ENCODE measurements around the gene CEP20.
"Not testable (repeated sequence)": the region's sequence is repeated elsewhere in the genome, so short reads cannot be mapped to it uniquely, and the experiment has no call there.

CEP20 gene

DNA sequence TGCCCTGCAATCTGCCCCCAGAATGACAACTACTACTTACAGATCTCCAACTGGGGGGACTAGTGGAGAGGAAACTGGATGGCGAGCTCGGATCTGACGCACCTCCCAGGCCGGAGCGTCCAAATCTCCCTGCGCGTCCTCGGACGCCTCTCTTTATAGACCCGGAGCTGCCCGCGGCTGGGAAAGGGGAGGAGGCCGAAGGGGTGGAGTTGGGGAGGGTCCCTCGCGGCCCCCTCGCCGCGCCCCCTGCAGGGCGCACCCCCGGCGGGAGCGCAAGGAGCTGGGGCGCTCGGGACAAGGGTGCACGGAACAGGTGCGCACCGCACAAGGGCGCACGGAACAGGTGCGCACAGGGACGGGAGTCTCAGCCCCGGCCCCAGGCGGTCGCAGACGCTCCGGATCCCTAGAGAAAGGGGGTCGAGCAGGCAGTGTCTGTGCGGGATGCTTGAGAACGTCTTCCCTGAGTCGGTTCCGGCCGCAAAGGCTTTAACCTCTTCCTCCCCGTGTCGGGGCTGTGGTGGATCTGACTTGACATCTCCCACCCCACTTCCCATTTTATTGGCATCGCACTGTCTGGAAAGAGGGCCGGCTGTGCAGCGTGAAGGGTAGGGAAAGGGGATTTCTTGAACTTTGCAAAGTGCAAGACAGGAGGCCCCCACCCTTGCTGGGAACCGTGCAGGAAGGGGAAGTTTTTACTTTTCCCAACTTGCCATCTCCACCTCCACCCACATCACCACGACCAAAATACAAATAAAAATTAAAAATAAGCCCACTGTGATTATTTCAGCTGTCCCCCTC is 31.3 kb downstream of the CEP20 start, which contains the start of gene MYH11:
Gene MYH11, minus strand, starts transcription at position 128 of the 798 bp plus-strand sequence. CDS start 18,776 bp downstream, outside the sequence.
- DNase-seq: no peak

DNA sequence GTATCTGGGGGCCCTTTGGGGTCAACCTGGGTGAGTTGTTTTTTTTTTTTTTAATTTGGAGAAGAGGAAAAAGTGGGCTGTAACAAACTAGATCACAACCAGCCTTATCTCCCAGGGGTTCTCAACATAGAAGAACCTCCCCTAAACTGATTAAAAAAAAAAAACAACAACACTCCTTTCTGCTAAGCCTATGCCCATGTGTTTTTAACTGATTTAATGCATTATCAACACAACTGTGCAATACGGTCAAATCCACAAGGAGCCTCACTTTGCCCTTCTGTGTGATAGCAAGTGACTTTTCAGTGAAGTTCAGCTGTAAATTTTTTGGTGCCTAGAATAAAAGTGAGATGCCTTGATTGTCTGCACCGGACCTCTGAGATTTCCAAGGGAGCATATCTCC is 32.2 kb downstream of the CEP20 start:
- no peak for DNase-seq

DNA sequence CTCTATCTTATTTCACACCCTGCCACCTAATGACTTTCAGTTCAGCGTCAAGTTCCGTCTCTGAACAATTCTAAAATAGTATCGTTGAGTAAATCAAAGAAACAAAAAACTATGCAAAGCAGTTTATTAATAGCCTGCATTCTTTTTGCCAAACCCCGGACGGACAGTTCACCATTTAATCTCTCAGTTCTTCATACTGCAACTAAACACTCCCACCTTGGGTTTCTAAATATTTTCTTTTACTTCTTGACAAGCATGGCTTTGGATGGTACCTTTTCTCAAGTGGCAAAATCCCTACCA is 32.7 kb downstream of the CEP20 start:
- DNase-seq: no peak

DNA sequence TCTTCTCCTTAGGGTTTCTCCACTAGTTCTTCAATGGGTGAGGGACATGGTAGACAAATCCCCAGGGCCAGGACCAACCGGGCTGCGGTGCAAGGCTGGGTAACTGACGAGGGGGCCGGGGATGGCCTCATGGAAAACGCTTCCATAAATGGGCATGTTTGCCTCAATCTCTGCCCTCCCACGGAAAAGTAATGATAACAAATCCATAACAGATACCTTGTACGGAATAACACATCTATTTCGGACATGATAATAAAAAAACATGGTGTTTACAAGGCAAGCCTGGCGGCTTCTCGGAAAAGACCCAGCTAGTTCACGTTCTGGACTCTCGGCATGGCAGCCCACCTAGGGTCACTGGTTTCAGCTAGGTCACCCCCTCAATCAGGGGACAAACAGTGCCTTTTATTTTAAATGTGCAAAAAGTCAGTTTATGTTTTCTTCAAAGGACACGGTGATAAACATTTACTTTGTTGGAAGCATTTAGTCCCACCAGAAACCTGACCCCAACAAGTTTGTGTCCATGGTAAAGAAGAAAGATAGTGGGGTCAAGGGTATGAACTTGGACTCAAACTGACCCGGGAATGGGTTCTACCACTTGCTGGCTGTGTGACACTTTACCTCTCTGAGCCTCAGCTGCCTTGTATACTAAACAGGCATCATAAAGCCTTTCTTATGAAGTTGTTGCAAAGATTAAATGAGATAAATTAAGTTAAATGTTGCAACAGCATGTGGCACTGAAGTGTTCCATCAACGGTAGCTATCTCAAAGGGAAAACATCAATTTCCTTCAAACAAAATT is 33.3 kb downstream of the CEP20 start:
- DNase-seq: no peak

DNA sequence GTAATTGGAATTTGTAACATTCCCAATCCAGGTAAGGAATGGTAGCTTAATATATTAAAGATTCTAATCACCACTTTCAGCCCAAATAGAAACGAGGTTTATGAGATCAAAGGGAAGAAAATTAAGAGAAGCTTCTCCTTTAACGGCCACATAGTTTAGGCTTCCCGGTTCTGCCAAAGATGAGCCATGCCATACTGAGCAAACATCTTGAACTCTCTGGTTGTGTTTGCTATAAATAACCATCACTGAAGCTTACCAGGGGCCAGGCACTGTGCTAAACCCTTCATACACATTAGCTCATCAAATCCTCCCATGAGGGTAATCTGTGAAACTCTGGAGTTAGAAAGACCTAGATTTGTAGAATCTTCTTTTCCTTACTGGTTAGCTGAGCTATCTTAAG is 34.3 kb downstream of the CEP20 start:
- no peak for DNase-seq

DNA sequence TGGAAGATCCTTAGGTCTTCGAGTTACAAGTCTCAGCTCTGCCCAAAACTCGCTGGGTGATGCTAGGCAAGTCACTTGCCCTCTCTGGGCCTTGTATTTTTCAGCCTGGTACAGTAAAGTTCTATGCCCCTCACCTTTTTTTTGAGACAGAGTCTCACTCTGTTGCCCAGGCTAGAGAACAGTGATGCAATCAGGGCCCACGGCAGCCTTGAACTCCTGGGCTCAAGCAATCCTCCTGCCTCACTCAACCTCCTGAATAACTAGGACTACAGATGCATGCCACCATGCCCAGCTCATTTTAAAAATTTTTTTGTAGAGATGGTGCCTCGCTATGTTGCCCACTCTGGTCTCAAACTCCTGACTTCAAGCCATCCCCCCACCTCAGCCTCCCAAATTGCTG is 35.4 kb downstream of the CEP20 start:
- no peak for DNase-seq

DNA sequence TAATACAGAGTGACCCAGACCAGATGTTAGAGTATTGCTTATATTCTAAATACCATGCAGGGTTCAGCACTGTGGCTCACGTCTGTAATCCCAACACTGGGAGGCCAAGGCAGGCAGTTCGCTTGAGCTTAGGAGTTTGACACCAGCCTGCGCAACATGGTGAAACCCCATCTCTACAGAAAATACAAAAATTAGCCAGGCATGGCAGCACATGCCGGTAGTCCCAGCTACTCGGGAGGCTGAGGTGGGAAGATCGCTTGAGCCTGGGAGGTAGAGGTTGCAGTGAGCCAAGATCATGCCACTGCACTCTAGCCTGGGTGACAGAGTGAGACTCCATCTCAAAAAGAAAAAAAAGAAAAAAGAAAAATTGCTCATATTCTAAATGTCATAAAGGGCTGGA is 37.8 kb downstream of the CEP20 start:
- not testable (repeated sequence) for DNase-seq

DNA sequence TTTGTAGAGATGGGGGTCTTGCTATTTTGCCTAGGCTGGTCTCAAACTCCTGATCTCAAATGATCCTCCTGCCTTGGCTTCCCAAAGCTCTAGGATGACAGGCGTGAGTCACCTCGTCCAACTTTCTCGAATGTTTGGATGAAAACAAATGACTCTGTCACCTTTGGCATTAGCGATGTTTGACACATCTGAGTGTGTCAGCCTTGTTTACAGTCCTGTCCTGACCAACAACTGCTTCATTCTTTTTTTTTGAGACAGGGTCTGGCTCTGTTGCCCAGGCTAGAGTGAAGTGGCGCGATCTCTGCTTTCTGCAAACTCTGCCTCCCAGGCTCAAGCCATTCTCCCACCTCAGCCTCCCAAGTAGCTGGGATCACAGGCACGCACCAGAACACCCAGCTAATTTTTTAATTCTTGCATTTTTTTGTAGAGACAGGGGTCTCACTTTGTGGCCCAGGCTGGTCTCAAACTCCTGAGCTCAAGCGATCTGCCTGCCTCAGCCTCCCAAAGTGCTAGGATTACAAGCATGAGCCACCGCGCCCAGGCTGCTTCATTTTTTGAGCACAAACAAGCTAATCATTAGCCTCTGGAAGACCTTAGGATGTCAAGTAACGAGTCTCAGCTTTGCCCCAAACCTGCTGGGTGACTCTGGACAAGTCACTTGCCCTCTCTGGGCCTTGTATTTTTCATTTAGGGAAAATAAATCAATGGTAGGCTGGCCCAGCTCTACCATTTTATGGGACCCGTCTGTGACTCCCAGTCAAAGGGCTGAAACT is 39.0 kb downstream of the CEP20 start:
- DNase-seq: no peak

DNA sequence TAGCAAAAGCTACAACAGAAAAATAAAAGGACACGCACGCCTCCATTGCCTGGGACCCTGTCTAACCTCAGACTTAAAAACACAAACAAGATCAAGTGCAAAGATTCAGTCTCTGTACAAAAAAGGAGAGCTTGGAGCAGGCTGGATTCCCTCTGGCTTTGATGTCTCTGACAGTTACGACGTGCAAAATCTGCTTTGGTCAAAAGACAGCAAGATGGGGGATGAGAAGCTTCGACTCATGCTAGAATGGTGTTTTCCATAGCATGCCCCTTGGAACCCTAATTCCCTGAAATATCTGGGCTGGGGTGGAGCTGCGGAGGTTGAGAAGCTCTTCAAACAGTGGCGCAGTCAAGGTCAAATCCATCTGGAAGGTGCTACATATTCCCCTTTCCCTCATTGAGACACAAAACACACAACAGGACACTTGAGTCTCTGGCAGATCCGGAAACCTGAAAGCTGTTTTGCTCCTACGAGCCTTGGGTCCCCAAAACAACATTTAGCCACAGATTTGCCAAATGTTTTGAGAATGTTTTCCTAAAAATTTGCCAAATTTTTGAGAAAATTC is 40.7 kb downstream of the CEP20 start:
- no peak for DNase-seq

DNA sequence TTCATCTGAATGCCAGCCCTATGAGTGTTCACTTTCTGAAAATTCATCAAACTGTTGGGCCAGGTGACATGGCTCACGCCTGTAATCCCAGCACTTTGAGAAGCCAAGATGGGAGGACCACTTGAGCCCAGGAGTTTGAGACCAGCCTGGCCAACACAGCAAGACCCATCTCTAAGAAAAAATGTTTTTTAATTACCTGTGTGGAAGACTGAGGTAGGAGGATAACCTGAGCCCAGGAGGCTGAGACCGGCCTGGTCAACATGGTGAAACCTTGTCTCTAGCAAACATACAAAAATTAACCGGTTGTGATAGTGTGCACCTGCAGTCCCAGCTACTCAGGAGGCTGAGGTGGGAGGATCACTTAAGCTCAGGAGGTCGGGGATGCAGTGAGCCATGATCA is 41.9 kb downstream of the CEP20 start:
- DNase-seq: no peak

DNA sequence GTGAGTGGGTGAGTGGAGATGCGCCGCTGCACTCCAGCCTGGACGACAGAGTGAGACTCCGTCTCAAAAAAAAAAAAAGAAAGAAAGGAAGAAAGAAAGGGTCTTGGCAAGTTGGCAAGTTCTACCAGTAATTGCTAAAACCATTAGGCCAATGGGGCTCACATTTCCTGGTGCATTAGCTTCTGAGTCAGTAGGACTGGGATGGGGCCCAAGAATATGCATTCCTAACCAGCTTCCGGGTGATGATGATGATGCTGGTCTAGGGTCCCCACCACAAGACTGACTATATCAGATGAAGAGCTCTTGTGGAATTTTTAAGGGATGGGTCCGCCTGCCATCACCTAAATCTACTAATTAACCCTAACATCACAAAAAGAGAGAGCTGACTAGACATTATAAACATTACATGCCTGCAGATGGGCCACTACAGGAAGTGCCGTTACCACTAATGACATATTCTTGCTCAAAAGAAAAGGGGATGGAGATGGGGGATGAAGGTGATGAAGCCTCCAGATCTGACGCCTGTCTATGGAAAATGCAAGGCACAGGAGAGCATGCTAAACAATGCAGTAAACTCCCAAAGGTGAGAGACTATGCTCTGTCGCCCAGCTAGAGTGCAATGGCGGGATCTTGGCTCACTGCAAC is 44.6 kb downstream of the CEP20 start:
- DNase-seq: no peak

DNA sequence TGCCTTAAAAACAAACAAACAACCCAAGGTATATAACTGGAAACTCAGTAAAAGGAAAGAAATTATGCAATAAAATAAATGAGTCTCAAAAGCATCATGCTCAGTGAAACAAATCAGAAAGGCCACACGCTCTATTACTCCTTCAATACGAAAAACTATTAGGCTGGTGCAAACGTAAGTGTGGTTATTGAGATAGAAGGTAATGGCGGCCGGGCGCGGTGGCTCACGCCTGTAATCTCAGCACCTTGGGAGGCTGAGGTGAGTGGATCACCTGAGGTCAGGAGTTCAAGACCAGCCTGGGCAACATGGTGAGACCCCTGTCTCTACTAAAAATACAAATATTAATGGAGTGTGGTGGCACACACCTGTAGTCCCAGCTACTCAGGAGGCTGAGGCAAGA is 49.2 kb downstream of the CEP20 start:
- not testable (repeated sequence) for DNase-seq

DNA sequence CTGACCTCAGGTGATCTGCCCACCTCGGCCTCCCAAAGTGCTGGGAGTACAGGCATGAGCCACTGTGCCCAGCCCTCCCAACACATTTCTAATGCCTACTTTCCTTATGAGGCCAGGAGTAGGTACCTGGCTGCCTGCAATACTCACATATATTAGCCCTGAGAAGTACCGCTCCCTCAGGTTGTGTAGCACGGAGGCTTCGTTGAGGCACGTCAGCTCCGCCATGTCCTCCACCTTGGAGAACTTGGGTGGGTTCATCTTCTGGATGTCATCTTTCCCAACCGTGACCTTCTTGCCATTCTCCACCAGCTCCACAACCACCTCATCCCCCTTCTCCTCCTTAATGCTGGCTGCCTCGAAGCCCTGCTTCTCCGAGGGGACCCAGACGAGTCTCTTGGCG is 50.6 kb downstream of the CEP20 start:
- DNase-seq: no peak

DNA sequence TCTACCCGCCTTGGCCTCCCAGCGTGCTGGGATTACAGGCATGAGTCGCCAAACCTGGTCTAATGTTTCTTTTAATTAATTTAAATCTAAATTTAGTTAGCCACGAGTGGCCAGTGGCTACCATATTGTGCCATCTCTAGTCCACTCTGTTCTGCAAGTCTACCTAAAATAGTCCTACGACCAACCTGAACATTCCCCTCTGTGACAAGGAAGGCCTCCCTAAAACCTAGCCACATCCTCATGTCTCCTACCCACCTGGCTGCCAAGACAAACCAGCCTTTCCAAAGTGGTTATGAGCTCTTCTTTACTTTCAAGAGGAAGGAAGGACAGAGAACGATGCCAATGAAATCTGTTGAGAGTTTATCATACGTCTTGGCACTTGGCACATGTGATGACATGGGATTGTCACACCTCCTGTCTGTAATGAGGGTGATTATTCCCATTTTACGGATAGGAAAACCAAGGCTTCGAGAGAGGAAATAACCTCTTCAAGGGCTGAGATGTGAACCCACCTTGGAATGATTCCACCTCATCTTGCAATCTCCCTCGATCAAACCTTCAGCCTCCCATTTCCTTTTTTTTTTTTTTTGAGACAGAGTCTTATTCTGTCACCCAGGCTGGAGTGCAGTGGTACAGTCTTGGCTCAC is 51.3 kb downstream of the CEP20 start:
- no peak for DNase-seq

DNA sequence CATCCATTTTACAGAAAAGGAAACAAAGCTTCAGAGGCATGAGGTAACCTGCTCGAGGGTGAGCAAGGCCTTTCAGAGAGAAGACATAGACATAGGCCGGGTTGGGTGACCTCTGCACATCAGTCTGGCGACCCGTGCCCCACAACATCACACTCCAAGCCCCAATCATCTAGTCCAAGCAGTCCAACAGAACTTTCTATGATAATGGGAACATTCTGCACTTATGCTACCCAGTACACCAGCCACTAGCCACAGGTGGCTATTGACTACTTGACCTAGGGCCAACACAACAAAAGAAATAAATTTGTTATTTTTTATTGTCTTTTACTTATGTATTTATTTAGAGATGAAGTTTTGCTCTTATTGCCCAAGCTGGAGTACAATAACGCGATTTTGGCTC is 52.3 kb downstream of the CEP20 start:
- no peak for DNase-seq

DNA sequence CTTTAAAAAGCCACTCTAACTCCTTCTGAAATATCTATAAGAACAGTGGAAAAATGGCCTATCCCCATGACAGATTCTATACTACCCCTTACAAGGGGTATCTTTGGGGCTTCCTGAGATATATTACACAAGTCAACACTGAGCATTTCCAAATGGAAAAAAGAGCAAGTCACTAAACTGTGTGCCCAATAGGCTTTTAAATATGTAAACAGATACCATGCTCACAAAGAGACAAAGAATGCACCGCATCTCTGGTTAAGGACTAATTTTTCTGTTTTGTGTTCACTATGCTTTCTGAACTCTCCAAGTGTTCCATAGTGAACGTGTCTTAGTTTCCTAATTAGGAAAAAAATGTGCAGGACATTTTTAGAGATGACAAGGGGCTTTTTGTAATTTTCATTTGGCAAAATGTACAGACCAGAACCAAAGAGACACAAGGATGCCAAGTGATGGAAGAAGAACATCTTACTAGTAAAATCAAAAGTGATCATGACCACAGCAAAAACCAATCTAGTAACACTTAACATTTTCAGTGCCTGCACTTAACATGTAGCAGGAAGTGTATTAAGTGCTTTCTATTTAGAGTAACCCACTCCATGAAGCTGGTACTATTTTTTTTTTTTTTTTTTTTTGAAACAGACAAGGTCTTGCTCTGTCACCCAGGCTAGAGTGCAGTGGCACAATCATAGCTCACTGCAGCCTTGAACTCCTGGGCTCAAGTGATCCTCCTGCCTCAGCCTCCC is 53.1 kb downstream of the CEP20 start:
- peak; percentile 69 for DNase-seq

DNA sequence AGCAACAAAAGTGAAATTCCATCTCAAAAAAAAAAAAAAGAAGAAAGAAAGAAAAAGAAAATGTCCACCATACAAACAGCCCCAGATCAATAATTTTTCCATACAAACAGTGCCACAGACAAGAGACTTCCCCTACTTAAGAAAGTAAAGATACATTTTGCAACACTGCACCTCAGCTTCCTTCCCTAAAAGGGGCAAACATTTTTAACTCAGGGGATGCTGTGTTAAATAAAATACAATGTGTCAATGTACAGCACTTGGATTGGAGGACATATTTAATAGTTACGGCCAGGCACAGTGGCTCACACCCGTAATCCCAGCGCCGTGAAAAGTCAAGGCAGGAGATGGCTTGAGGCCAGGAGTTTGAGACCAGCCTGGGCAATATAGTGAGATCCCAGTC is 53.9 kb downstream of the CEP20 start:
- no peak for DNase-seq

DNA sequence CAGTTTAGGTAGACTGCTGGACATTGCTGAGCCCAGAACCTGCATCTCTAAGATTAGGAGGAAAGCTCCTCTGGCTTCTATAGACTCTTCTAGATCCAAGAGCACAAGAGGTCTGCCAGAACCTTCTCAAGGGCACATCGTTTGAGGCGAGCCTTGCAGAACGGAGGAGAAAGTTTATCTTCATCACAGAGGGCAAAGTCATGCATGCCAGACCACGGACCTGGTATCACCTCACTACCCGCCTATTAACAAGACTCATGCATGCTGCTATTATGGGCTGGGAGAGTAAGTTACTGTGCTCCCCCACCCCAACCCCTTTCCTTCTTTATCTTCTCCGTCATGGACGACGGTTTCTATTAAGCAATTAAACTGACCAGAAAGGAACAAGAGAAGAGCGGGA is 54.9 kb downstream of the CEP20 start:
- DNase-seq: no peak

DNA sequence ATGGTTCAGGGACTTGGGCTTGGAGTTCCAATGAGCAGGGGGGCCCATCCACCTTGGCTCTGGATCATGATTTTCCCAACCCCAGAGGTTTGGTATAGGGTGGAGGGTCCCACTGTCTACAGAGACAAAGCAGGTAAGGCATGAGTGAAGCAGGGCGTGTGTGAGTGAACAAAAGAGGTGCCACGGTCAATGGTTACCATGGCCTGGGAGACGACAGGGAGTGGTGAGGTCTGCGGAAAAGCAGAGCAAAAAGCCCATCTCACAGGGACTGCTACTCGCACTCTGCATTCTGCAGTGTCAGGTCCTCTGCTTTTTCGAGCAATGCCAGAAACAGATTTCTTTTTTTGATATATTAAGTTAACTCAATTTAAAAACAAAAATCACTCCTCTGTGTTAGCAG is 56.2 kb downstream of the CEP20 start:
- DNase-seq: no peak

DNA sequence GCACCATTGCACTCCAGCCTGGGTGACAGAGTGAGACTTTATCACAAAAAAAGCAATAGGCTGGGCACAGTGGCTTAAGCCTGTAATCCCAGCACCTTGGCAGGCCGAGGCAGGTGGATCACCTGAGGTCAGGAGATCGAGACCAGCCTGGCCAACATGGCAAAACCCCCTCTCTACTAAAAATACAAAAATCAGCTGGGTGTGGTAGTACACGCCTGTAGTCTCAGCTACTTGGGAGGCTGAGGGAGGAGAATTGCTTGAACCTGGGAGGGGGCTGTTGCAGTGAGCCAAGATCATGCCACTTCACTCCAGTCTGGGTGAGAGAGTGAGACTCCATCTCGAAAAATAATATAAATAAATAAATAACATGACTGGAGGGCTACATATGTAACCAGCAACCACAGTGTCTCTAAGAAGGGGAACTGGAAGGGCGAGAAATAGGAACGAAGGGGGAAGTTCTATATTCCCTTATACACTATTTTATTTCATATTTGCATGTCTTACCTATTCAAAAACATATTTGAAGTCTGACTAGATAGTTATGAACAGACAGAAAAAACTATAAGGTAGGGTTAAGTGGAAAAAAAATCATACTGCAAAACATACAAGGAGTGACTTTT is 57.5 kb downstream of the CEP20 start:
- DNase-seq: no peak

DNA sequence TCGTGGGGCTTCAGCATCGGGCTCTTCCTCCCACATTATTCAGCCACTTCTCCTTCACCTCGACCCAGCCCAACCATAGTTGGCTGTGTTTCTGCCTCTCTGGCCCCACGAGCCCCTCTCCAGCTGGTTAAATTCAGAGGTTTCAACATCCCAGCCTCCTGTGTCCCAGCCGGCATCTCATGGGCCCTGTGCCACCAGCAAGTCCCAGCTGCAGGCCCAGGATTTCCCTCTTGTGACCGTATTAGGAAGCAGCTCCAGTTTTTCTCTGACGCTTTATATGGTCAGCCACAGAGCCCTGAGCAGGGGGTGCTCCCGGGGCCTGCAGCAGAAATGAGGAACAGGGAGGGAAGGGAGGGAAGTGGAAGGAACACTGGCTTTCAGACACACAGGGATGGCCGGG is 58.9 kb downstream of the CEP20 start:
- DNase-seq: no peak

Data from activated CD4-positive, alpha-beta T cell treated with anti-CD3 and anti-CD28 coated beads, Interleukin-10, Interleukin-2, amounts not matched to agents 100 ng/mL and 50 ng/mL, durations not matched to agents 16 hours and 8 hours (primary cell).